Activated naive CD8-positive, alpha-beta T cell treated with anti-CD3 and anti-CD28 coated beads, Interleukin-2, amount 50 U/mL, for 24 hours (primary cell): ENCODE data around the gene PHACTR1.

Experiments
- ATAC-seq: fragments of 150-1000 bp; cut with Tn5 transposase; one replicate; pipeline ENCODE4 v1.10.0; 2021
- DNase-seq: peaks from one replicate; pipeline ENCODE4 v3.0.0; 2021
- H3K27ac Mint-ChIP-seq: one replicate; pipeline ENCODE4 v1.8.0; 2021; ENCODE audit warnings: mild to moderate bottlenecking, mixed read lengths
- H3K27me3 Mint-ChIP-seq: one replicate; pipeline ENCODE4 v1.8.0; 2021; ENCODE audit warnings: mixed read lengths
- H3K36me3 Mint-ChIP-seq: one replicate; pipeline ENCODE4 v1.8.0; 2021; ENCODE audit warnings: low read depth, mixed read lengths
- H3K4me1 Mint-ChIP-seq: one replicate; pipeline ENCODE4 v1.8.0; 2021; ENCODE audit warnings: mixed read lengths
- H3K4me3 Mint-ChIP-seq: one replicate; pipeline ENCODE4 v1.8.0; 2021; ENCODE audit warnings: mild to moderate bottlenecking, moderate library complexity, mixed read lengths
- H3K9me3 Mint-ChIP-seq: one replicate; pipeline ENCODE4 v1.8.0; 2021; ENCODE audit warnings: mixed read lengths

PHACTR1 gene

GRCh38 chr6:13216236-13217014 is 499.9 kb downstream of the PHACTR1 start:
- no peaks in the 10 kb centered on the region for H3K9me3 Mint-ChIP-seq
- H3K36me3 Mint-ChIP-seq: no peaks in the 10 kb centered on the region
- ATAC-seq (no peak), DNase-seq (no peak)
- peaks cover 3% of the 10 kb centered on the region for H3K27me3 Mint-ChIP-seq
- peaks cover 11% of the 10 kb centered on the region for H3K4me1 Mint-ChIP-seq
- H3K4me3 Mint-ChIP-seq: no peak overlapping the region
- no peak overlapping the region for H3K27ac Mint-ChIP-seq

DNA sequence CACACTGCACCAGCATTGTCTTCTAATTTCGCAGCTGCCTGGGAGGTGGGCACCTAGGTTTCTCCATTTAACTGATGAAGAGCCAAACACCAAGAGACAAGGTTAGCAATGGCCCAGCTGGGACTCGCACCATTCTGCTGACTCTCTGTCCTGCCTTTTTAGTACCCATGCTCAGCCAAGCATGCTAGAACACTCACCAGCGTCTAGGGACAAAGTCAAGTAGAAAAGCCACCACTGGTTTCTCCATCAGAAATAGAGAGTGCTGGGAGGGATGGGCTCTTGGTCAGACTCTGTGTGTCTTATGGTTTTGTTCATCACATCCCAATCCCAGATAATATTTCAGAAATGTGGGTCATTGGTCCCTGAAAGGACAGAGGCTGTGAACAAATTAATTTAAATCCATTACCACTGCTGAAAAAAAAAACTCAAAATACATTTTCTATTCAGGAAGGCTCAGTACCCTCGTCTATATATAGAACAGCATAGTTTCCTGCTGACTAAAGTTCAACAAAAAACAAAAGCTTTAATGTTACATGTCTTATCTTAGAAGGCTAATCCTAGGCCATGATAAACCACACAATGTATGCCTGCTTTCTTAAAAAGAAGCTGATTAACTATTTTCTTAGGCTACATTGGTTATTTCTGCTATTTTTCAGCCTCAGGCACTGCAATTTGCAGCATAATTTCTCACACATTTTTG is 500.8 kb downstream of the PHACTR1 start:
- no peak overlapping the region for H3K27ac Mint-ChIP-seq
- no peaks in the 10 kb centered on the region for H3K27me3 Mint-ChIP-seq
- no peaks in the 10 kb centered on the region for H3K36me3 Mint-ChIP-seq
- H3K9me3 Mint-ChIP-seq: no peaks in the 10 kb centered on the region
- peaks cover 11% of the 10 kb centered on the region for H3K4me1 Mint-ChIP-seq
- H3K4me3 Mint-ChIP-seq: no peak overlapping the region
- no peak for DNase-seq
- ATAC-seq: no peak

DNA sequence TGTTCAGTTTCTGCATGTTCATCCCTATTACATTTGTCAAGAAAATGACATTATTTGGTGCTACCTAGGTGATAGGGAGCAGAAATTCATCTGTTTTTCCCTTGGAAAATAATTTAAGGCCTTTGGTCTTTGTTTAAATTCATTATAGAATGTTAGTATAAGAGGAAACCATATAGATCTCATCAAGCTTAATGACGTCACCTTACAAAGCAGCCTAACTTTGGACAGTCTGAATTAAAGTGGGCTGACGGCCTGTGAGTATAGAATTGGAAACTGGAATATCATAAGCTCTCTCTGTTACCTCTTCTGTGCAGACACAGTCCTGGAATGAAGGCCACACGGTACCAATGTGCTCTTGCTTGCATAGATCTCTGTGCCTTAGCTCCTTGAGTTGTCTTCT is 503.7 kb downstream of the PHACTR1 start:
- no peak overlapping the region for H3K27ac Mint-ChIP-seq
- H3K4me1 Mint-ChIP-seq: peaks cover 11% of the 10 kb centered on the region
- no peaks in the 10 kb centered on the region for H3K9me3 Mint-ChIP-seq
- DNase-seq: no peak
- no peak overlapping the region for H3K4me3 Mint-ChIP-seq
- peaks cover 2% of the 10 kb centered on the region for H3K27me3 Mint-ChIP-seq
- ATAC-seq: no peak
- H3K36me3 Mint-ChIP-seq: no peaks in the 10 kb centered on the region

- no peaks in the 10 kb centered on the region for H3K36me3 Mint-ChIP-seq
- no peak for DNase-seq
- H3K9me3 Mint-ChIP-seq: no peaks in the 10 kb centered on the region
- no peak overlapping the region for H3K27ac Mint-ChIP-seq
- no peak for ATAC-seq
- H3K27me3 Mint-ChIP-seq: peaks cover 3% of the 10 kb centered on the region
- H3K4me1 Mint-ChIP-seq: peaks cover 3% of the 10 kb centered on the region
- no peak overlapping the region for H3K4me3 Mint-ChIP-seq
Observed at GRCh38 chr6:13222048-13222447, 505.5 kb downstream of the PHACTR1 start.

- H3K27me3 Mint-ChIP-seq: peaks cover 6% of the 10 kb centered on the region
- H3K9me3 Mint-ChIP-seq: no peaks in the 10 kb centered on the region
- no peak overlapping the region for H3K4me3 Mint-ChIP-seq
- H3K4me1 Mint-ChIP-seq: peaks cover 19% of the 10 kb centered on the region
- no peaks in the 10 kb centered on the region for H3K36me3 Mint-ChIP-seq
- ATAC-seq (no peak), DNase-seq (no peak)
- H3K27ac Mint-ChIP-seq: no peak overlapping the region
Observed at GRCh38 chr6:13226071-13226470, 509.5 kb downstream of the PHACTR1 start.

DNA sequence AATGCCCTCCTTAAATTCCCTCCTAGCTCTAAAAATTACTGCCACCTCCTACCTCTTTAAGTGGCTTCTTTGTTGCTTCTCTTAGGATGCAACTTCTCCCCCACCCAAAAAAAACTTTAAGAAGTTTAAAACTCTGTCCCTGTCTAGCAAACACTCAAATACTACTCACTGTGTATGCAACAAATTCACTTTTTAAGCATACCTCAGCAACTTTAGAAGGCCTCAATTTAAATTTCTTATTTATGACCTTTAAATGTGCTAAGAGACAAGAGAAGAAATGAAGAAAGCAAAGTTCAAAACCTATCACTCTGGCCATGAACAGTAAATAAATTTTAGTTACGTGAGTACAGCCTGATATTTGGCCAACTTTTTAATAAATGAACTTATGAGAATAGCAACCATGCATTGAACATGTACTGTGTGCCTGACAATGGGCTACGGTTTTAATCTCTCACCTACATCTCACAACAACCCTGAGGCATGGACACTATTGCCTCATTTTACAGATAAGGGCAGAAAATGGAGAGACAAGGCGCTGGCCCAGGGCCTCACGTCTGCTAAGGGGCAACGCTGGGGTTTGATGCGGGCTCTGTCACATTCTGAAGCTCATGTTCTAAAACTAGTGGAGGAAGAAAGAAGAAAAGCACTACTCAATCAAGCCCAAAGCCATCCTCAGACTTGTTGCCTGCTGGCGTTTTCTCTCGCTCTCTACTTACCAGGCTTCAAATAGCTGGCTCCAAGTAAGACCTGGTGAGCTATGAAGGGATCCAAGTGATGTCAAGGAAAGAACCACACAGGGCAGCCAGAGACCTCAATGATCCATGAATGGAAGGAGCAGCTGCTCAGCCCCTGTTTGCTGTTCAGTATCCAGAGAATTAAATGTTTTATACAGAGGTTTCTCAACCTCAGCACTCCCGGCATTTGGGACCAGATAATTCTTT is 512.0 kb downstream of the PHACTR1 start:
- DNase-seq: no peak

DNA sequence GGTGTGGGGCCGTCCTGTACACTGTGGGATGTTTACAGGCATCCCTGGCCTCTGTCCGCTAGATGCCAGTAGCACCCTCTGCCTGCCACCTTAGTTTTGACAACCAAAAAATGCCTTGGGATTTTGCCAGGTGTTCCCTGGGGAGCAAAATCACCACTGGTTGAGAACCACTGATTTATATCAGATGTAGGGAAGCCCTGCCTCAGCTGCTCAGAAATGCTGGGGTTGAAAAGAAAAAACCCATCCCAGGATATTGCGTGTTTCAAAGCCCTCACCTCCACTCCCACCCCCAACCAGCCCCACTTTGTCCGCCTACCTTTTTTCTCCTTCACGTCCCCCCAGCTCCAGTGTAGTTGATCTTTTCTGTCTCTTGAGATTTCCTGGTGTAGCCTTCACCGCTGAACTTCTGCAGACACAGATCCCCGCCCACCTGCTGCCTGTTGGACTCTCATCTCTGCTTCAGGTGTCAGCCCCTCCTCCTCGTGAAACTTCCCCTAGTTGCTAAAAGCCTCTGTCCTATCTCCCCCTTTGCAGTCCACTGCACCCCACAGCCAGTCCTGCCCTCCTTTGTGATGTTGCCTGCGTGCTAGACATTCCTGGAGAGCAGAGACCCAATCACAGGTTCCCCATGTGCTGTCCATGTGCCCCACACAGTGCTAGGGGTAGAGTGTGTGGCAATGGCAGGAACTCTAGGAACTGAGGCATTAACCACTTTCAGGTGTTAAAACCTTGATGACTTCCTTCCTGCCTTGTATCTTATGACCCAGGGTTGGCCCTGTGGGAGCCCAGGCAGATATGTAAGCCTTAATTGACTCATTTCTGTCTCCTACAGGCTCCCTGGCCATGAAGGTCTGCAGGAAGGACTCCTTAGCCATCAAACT is 512.9 kb downstream of the PHACTR1 start:
- H3K9me3 Mint-ChIP-seq: no peaks in the 10 kb centered on the region
- peaks cover 5% of the 10 kb centered on the region for H3K27me3 Mint-ChIP-seq
- peak; percentile 89 for ATAC-seq
- H3K36me3 Mint-ChIP-seq: no peaks in the 10 kb centered on the region
- no peak overlapping the region for H3K27ac Mint-ChIP-seq
- H3K4me1 Mint-ChIP-seq: peaks cover 19% of the 10 kb centered on the region
- DNase-seq: peak; percentile 16
- H3K4me3 Mint-ChIP-seq: no peak overlapping the region

More for the DNA sequence above, 512.0 kb downstream of the PHACTR1 start:
- Mint-ChIP-seq H3K4me3 (no peak overlapping the region), H3K27ac (peak overlapping the region; percentile 19), H3K9me3 (no peaks in the 10 kb centered on the region), H3K36me3 (no peaks in the 10 kb centered on the region), H3K27me3 (peaks cover 8% of the 10 kb centered on the region), H3K4me1 (peaks cover 19% of the 10 kb centered on the region)
- ATAC-seq: no peak

DNA sequence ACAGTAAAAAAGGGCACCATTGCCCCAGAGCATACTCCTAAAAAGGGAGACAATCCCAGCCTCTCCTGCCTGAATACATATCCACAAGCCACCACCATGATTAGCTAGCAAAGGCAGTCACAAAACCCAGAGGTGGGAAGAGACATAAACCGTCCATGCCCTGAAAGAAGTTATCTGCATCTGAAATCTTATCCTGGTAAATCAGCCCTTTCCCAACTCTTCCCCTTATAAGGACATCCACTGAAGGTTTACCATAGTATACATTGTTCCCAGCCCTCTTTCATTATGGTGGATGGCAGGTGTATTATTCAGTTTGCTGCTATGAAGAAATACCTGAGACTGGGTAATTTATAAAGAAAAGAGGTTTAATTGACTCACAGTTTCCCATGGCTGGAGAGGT is 516.5 kb downstream of the PHACTR1 start:
- Mint-ChIP-seq H3K27me3 (peaks cover 2% of the 10 kb centered on the region), H3K9me3 (no peaks in the 10 kb centered on the region), H3K4me3 (no peak overlapping the region), H3K36me3 (no peaks in the 10 kb centered on the region), H3K27ac (no peak overlapping the region), H3K4me1 (peaks cover 19% of the 10 kb centered on the region)
- DNase-seq (no peak), ATAC-seq (no peak)

- no peak for DNase-seq
- ATAC-seq: no peak
- Mint-ChIP-seq H3K4me3 (no peak overlapping the region), H3K27me3 (peaks cover 2% of the 10 kb centered on the region), H3K9me3 (no peaks in the 10 kb centered on the region), H3K36me3 (no peaks in the 10 kb centered on the region), H3K27ac (no peak overlapping the region), H3K4me1 (peaks cover 10% of the 10 kb centered on the region)
Observed at GRCh38 chr6:13234130-13234529, 517.6 kb downstream of the PHACTR1 start.

GRCh38 chr6:13235339-13235738 is 518.8 kb downstream of the PHACTR1 start:
- no peak for ATAC-seq
- Mint-ChIP-seq H3K4me3 (no peak overlapping the region), H3K9me3 (no peaks in the 10 kb centered on the region), H3K36me3 (no peaks in the 10 kb centered on the region), H3K4me1 (no peaks in the 10 kb centered on the region), H3K27ac (no peak overlapping the region), H3K27me3 (peaks cover 2% of the 10 kb centered on the region)
- DNase-seq: no peak

GRCh38 chr6:13237318-13237717 is 520.8 kb downstream of the PHACTR1 start:
- no peak for ATAC-seq
- no peak overlapping the region for H3K27ac Mint-ChIP-seq
- no peaks in the 10 kb centered on the region for H3K4me1 Mint-ChIP-seq
- H3K27me3 Mint-ChIP-seq: peaks cover 9% of the 10 kb centered on the region
- H3K36me3 Mint-ChIP-seq: no peaks in the 10 kb centered on the region
- H3K4me3 Mint-ChIP-seq: no peak overlapping the region
- DNase-seq: no peak
- no peaks in the 10 kb centered on the region for H3K9me3 Mint-ChIP-seq

DNA sequence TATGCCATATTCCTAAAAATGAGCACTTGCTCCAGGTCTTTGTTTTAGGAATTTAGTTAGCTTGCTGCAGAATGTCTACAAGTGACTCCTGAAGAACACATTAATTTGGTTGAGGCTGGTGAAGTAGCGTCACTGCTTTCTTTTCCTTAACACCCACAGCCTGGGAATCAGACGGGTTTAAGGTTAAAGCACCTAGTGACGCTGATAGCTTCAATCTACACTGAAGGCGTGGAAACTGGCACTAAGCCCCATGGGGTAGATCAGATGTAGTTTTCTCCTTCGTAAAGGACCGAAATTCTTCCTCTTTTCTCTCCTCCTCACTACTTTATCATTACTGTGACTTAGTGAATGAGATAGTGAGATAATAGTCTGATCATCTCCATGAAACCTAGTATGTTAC is 521.5 kb downstream of the PHACTR1 start:
- H3K36me3 Mint-ChIP-seq: no peaks in the 10 kb centered on the region
- peaks cover 9% of the 10 kb centered on the region for H3K27me3 Mint-ChIP-seq
- H3K4me1 Mint-ChIP-seq: no peaks in the 10 kb centered on the region
- DNase-seq (no peak), ATAC-seq (no peak)
- H3K27ac Mint-ChIP-seq: no peak overlapping the region
- no peak overlapping the region for H3K4me3 Mint-ChIP-seq
- no peaks in the 10 kb centered on the region for H3K9me3 Mint-ChIP-seq

DNA sequence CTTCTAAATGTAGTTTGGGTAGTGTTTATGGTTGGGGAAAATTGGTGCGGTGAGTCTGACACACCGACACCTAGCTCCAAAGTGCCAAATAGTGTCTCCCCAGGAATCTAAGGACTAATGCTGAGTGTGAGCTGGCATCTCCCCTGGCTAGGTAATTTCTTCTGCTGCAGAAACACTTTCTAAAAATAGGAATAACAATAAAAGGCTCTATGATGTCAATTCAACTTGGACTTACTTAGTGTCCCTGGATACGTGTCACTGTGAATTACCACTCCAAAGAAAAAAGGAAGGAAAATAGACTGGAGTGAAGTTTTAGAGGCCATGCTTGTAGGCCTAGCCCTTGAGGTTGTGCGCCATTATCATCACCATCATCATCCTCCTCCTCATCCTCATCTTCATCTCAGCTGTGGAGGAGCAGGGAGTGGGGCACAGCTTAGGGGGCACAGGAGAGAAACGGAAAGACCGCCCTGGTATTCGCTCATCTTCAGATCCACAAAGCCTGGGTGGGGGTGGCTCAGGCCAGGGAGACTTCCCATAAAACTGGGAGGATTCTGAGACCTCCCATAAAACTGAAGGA is 522.2 kb downstream of the PHACTR1 start:
- peaks cover under 1% of the 10 kb centered on the region for H3K9me3 Mint-ChIP-seq
- ATAC-seq: no peak
- H3K36me3 Mint-ChIP-seq: no peaks in the 10 kb centered on the region
- DNase-seq: no peak
- no peaks in the 10 kb centered on the region for H3K4me1 Mint-ChIP-seq
- H3K27ac Mint-ChIP-seq: no peak overlapping the region
- no peak overlapping the region for H3K4me3 Mint-ChIP-seq
- peaks cover 9% of the 10 kb centered on the region for H3K27me3 Mint-ChIP-seq
